Measurements from ENCODE around the gene RFPL1. TPM values are rescaled to one million over a fixed set of nuclear protein-coding genes. Genes with fewer than 3 reads are reported as not detected.

Gene RFPL1
- total and polyA plus RNA-seq, 2 of the 13 experiments (the other 11 are each of a cell fraction or from before 2014, with no cell fraction given), result not detected

- in situ Hi-C loops (cut with HindIII; ENCODE audit: extremely low pct_ligation_motif_present, low pct_unique_long_range_greater_than_20kb), result no loop called here
- ATAC-seq (no peak), FAIRE-seq (no peak), DNase-seq (ENCODE audit: low spot score) (no peak)
- intact Hi-C loops (cut with micrococcal nuclease; ENCODE audit: unreplicated experiment), result no loop called here
- H3K36me3 ChIP-seq (replicated peaks in 1 of 2; ENCODE audit: control insufficient read depth in 1 of 2, insufficient read depth in 2 of 2, low read length in 2 of 2), result no peaks in the 10 kb centered on the region
- 7% methylated on average over 4 of the region's 4 CpGs for WGBS (ENCODE audit: low lambda C conversion rate)
- H3K79me2 ChIP-seq (ENCODE audit: insufficient read depth, low read length), result no peaks in the 10 kb centered on the region
- TF ChIP-seq ZBTB42 (CRISPR knock-in tag; IDR thresholded peaks at IDR 0.05) (no peak), ZNF441 (CRISPR knock-in tag; IDR thresholded peaks at IDR 0.05; ENCODE audit: borderline replicate concordance) (no peak), HMG20A (CRISPR knock-in tag; IDR thresholded peaks at IDR 0.05; ENCODE audit: borderline replicate concordance) (no peak), PBX3 (CRISPR knock-in tag; IDR thresholded peaks at IDR 0.05; ENCODE audit: borderline replicate concordance) (no peak), ZNF549 (CRISPR knock-in tag; IDR thresholded peaks at IDR 0.05) (no peak), ELK4 (CRISPR knock-in tag; IDR thresholded peaks at IDR 0.05; ENCODE audit: borderline replicate concordance) (no peak), ZMAT5 (CRISPR knock-in tag; IDR thresholded peaks at IDR 0.05; ENCODE audit: borderline replicate concordance, low read depth) (no peak), ZNF547 (CRISPR knock-in tag; IDR thresholded peaks at IDR 0.05) (no peak), ZFAT (CRISPR knock-in tag; conservative IDR thresholded peaks at IDR 0.05) (no peak), ATF2 (CRISPR knock-in tag; IDR thresholded peaks at IDR 0.05) (no peak), FOXM1 (CRISPR knock-in tag; IDR thresholded peaks at IDR 0.05) (no peak), ISL2 (CRISPR knock-in tag; IDR thresholded peaks at IDR 0.05) (no peak), XRCC5 (optimal IDR thresholded peaks at IDR 0.05; ENCODE audit: low read length) (no peak), ZMYM4 (CRISPR knock-in tag; IDR thresholded peaks at IDR 0.05) (no peak), ZFP36L1 (CRISPR knock-in tag; IDR thresholded peaks at IDR 0.05) (no peak), ZNF326 (CRISPR knock-in tag; IDR thresholded peaks at IDR 0.05; ENCODE audit: borderline replicate concordance) (no peak)
- H3K4me3 ChIP-seq (replicated peaks in 1 of 3; ENCODE audit: insufficient read depth in 1 of 3, low read depth in 2 of 3, low read length in 3 of 3), result no peak overlapping the region
- no peak overlapping the region for H3K27ac ChIP-seq (ENCODE audit: extremely low read length, insufficient read depth, low read length)
- no peaks in the 10 kb centered on the region for H3K9me3 ChIP-seq (ENCODE audit: low read length)
- ChIA-PET POLR2A (no interaction called here), CTCF (ENCODE audit: low intra/inter-chr PET ratio, low total read pairs) (no interaction called here)
- no peaks in the 10 kb centered on the region for H4K20me1 ChIP-seq (ENCODE audit: insufficient read depth, low read length)
- no peak overlapping the region for H3K4me2 ChIP-seq (ENCODE audit: low read depth, low read length)
- no TSS peak for BruUV-seq (replicated peaks)
- H2AFZ ChIP-seq (ENCODE audit: low read length), result no peak overlapping the region
- H3K9ac ChIP-seq (ENCODE audit: insufficient read depth, low read depth, low read length), result no peak overlapping the region
- H3K27me3 ChIP-seq (ENCODE audit: control insufficient read depth in 1 of 2, insufficient read depth in 2 of 2, low read length in 2 of 2), result peaks cover 0 to 12% of the 10 kb centered on the region in 2 experiments; a peak in 1 of 5 replicates
- H3K4me1 ChIP-seq (ENCODE audit: insufficient read depth, low read length), result no peaks in the 10 kb centered on the region
These were observed 7.1 kb downstream of the RFPL1 start for GRCh38 chr22:29445508-29445907.
